H4 (cell line): Measurements from ENCODE around the gene TBX1. TPM values are rescaled to one million over a fixed set of nuclear protein-coding genes. Genes with fewer than 3 reads are reported as not detected.
A peak's percentile ranks its signal among the peaks of the same experiment; 100 is the strongest.

Experiments used
- DNase-seq: peaks from one replicate; pipeline ENCODE4 v3.0.0-alpha.2; 2015; ENCODE audit warnings: low spot score
- total RNA-seq: library from RNA; depleted of rRNA; stranded (reverse); fragments of >200 nt; shearing (Covaris generic); gene quantifications from 2 replicates; pipeline ENCODE4 v1.2.3, GENCODE V29; 2014

Gene TBX1
- total RNA-seq, 1 experiment from 2014 or later, result not detected

- DNase-seq, result no peak
Observed at GRCh38 chr22:19798003-19798665, 37.6 kb downstream of the TBX1 start.

GRCh38 chr22:19798891-19799293 is 38.3 kb downstream of the TBX1 start:
- no peak for DNase-seq

- peak; percentile 92 for DNase-seq
Observed at GRCh38 chr22:19799322-19800190, 39.0 kb downstream of the TBX1 start.

- DNase-seq, result no peak
Observed at GRCh38 chr22:19800306-19800705, 39.7 kb downstream of the TBX1 start.

- peak; percentile 22 for DNase-seq
Observed at GRCh38 chr22:19800761-19801244, 40.2 kb downstream of the TBX1 start.

GRCh38 chr22:19801340-19802000 is 40.9 kb downstream of the TBX1 start:
- DNase-seq, result no peak

- no peak for DNase-seq
Observed at GRCh38 chr22:19802001-19802893, 41.7 kb downstream of the TBX1 start.

GRCh38 chr22:19802894-19803735 is 42.5 kb downstream of the TBX1 start:
- DNase-seq, result no peak

- DNase-seq, result no peak
Observed at GRCh38 chr22:19803736-19804267, 43.2 kb downstream of the TBX1 start.

- no peak for DNase-seq
Observed at GRCh38 chr22:19805821-19806212, 45.2 kb downstream of the TBX1 start.

- DNase-seq, result peak; percentile 23
Observed at GRCh38 chr22:19806213-19807160, 45.9 kb downstream of the TBX1 start.

- DNase-seq, result no peak
Observed at GRCh38 chr22:19807161-19807913, 46.8 kb downstream of the TBX1 start.

- no peak for DNase-seq
Observed at GRCh38 chr22:19807914-19808872, 47.6 kb downstream of the TBX1 start.

GRCh38 chr22:19808873-19809478 is 48.4 kb downstream of the TBX1 start:
- no peak for DNase-seq

- no peak for DNase-seq
Observed at GRCh38 chr22:19809741-19810140, 49.2 kb downstream of the TBX1 start.

GRCh38 chr22:19810381-19811201 is 50.0 kb downstream of the TBX1 start:
- DNase-seq, result no peak
